Fibroblast of the aortic adventitia (primary cell): Measurements from ENCODE around the gene HTRA1. TPM values are rescaled to one million over a fixed set of nuclear protein-coding genes. Genes with fewer than 3 reads are reported as not detected.
A peak's percentile ranks its signal among the peaks of the same experiment; 100 is the strongest.

Source experiments
- DNase-seq: peaks from one replicate; pipeline ENCODE4 v3.0.0-alpha.2; 2010; ENCODE audit warnings: low read depth
- H3K4me3 ChIP-seq: 2 replicates; pipeline ENCODE4 v1.5.1; 2011; ENCODE audit warnings: low read depth, mild to moderate bottlenecking, control low read depth, low read length, moderate library complexity
- CTCF ChIP-seq: IDR thresholded peaks from 2 replicates; pipeline ENCODE4 v1.5.1; 2011; ENCODE audit warnings: mild to moderate bottlenecking, low read length, control low read depth, inconsistent platforms; ENCODE audit not compliant: insufficient read depth
- total RNA-seq: library from RNA; depleted of rRNA; stranded (reverse); fragments of >200 nt; gene quantifications from 2 replicates; pipeline ENCODE4 v1.2.3, GENCODE V29; 2012; ENCODE audit warnings: low replicate concordance

Gene HTRA1
- total RNA-seq, 1 donor = 156 TPM

- DNase-seq = no peak
- no peak overlapping the region for H3K4me3 ChIP-seq
- TF ChIP-seq CTCF = no peak
Measured at GRCh38 chr10:122458693-122459092, 2.7 kb upstream of the HTRA1 start.

GRCh38 chr10:122459561-122460273 lies 1.6 kb upstream of the HTRA1 start:
- DNase-seq = peak; percentile 5

GRCh38 chr10:122460891-122461293 lies 461 bp upstream of the HTRA1 start:
- no peak for TF ChIP-seq CTCF
- peak; percentile 9 for DNase-seq
- peak overlapping the region; percentile 84 for H3K4me3 ChIP-seq

More at GRCh38 chr10:122459561-122460273, 1.6 kb upstream of the HTRA1 start:
- no peak for TF ChIP-seq CTCF
- no peak overlapping the region for H3K4me3 ChIP-seq

GRCh38 chr10:122461729-122462532 lies 578 bp downstream of the HTRA1 start:
- H3K4me3 ChIP-seq = peak overlapping the region; percentile 84
- TF ChIP-seq CTCF = no peak
- DNase-seq = no peak

- TF ChIP-seq CTCF = no peak
- DNase-seq = peak; percentile 77
- H3K4me3 ChIP-seq = peak overlapping the region; percentile 84
Measured at GRCh38 chr10:122462533-122463465, 1.4 kb downstream of the HTRA1 start.

GRCh38 chr10:122463466-122464249 lies 2.3 kb downstream of the HTRA1 start:
- H3K4me3 ChIP-seq = peak overlapping the region; percentile 84
- no peak for DNase-seq
- TF ChIP-seq CTCF = no peak
